ENCODE data around the gene TBX3. TPM values are rescaled to one million over a fixed set of nuclear protein-coding genes. Genes with fewer than 3 reads are reported as not detected.

The TBX3 gene
- total and polyA plus RNA-seq, 12 donors, result 4.0 to 32.4 (median 11.4) TPM

DNA sequence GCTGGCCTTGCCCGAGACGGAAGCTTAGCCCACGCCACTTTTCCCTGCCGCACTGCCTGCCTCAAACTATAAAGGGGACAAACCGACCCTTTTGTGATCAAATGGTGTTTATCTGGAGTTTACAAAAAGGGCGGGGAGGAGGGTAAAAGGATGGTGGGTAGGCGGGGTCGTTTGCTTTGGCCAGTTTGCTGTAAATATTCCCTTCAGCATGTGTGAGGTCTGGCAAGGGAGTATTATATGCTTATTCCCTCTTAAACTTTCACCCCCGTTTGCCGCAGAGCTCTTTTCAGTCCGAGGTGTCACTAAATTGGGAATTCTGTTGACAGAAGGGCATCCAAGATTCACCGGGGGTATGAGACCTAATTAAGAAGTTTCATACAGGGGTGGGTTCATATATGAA lies 3.8 kb upstream of the TBX3 start:
- no peak overlapping the region for H3K27ac ChIP-seq
- peaks cover 7 to 34% (median 24%) of the 10 kb centered on the region in 9 donors for H3K4me1 ChIP-seq
- H3K36me3 ChIP-seq, result no peaks in the 10 kb centered on the region
- ATAC-seq (no peak), DNase-seq (no peak)
- H3K9me3 ChIP-seq, result no peaks in the 10 kb centered on the region
- intact Hi-C loops (cut with DNase I), result loop anchor here in 3 of 10 donors (10.0 kb wide), 2 partner anchors 267 to 647 kb away; no protein-coding TSS in a partner anchor
- no peak for TF ChIP-seq CTCF (IDR thresholded peaks at IDR 0.05)
- WGBS, 2 donors, result 32 to 45% methylated on average over 12 of the region's 12 CpGs
- no peak overlapping the region for H3K4me3 ChIP-seq
- peaks cover 18 to 100% (median 78%) of the 10 kb centered on the region in 7 donors for H3K27me3 ChIP-seq

GRCh38 chr12:114686773-114687500 lies 3.0 kb upstream of the TBX3 start:
- Histone ChIP-seq H3K4me1 (peaks cover 4 to 30% (median 16%) of the 10 kb centered on the region in 9 donors), H3K27ac (no peak overlapping the region), H3K4me3 (no peak overlapping the region), H3K27me3 (peaks cover 17 to 100% (median 69%) of the 10 kb centered on the region in 7 donors), H3K36me3 (no peaks in the 10 kb centered on the region), H3K9me3 (no peaks in the 10 kb centered on the region)
- no peak for ATAC-seq
- intact Hi-C loops (cut with DNase I), result loop anchor here in 3 of 10 donors (10.0 kb wide), 2 partner anchors 268 to 648 kb away; no protein-coding TSS in a partner anchor
- 19 to 31% methylated on average over 41 of the region's 41 CpGs for whole genome bisulfite sequencing, 2 donors
- no peak for DNase-seq
- no peak for TF ChIP-seq CTCF (IDR thresholded peaks at IDR 0.05)

- ATAC-seq, result no peak
- intact Hi-C loops (cut with DNase I), result loop anchor here in 3 of 10 donors (10.0 kb wide), 2 partner anchors 268 to 648 kb away; no protein-coding TSS in a partner anchor
- peaks cover 17 to 100% (median 64%) of the 10 kb centered on the region in 7 donors for H3K27me3 ChIP-seq
Measured at GRCh38 chr12:114686426-114686772, 2.4 kb upstream of the TBX3 start.

DNA sequence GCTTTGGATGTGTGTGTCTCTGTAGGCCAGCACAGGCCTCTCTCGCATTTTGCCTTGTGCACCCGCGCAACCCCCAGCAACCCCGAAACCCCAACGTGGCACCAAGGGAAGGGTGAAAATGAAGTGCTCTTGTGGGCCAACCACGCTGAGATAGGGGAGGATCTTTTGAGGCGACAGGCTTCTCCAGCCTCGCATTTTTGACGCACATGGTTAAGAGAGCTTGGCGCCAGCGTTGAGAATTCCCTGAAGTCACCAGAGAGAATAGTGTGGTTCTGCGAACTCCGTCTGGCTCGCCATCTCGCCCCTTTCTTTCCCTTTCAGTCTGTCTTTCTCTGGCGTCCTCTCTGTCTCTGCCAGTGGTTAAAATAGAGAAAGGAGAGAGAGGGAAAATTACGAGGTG lies 1.9 kb upstream of the TBX3 start:
- H3K4me3 ChIP-seq, result no peak overlapping the region
- no peak for ATAC-seq
- intact Hi-C loops (cut with DNase I), result loop anchor here in 4 of 10 donors (2.0 to 10.0 kb wide), 3 partner anchors 269 to 751 kb away; no protein-coding TSS in a partner anchor
- H3K27me3 ChIP-seq, result peaks cover 17 to 100% (median 58%) of the 10 kb centered on the region in 7 donors
- no peak for DNase-seq
- 52 to 60% methylated on average over 17 of the region's 17 CpGs for WGBS, 2 donors
- no peaks in the 10 kb centered on the region for H3K9me3 ChIP-seq
- TF ChIP-seq CTCF (IDR thresholded peaks at IDR 0.05), result no peak
- no peak overlapping the region for H3K27ac ChIP-seq
- peaks cover 0 to under 1% (median 0%) of the 10 kb centered on the region in 9 donors for H3K36me3 ChIP-seq
- peaks cover 4 to 30% (median 15%) of the 10 kb centered on the region in 9 donors for H3K4me1 ChIP-seq

More at GRCh38 chr12:114686426-114686772, 2.4 kb upstream of the TBX3 start:
- no peak for TF ChIP-seq CTCF (IDR thresholded peaks at IDR 0.05)
- Histone ChIP-seq H3K36me3 (no peaks in the 10 kb centered on the region), H3K4me3 (no peak overlapping the region), H3K9me3 (no peaks in the 10 kb centered on the region), H3K27ac (no peak overlapping the region), H3K4me1 (peaks cover 4 to 30% (median 15%) of the 10 kb centered on the region in 9 donors)
- DNase-seq, result no peak
- WGBS, 2 donors, result 25 to 44% methylated on average over 11 of the region's 11 CpGs
